ENCODE data around the gene LRMDA. TPM values are rescaled to one million over a fixed set of nuclear protein-coding genes. Genes with fewer than 3 reads are reported as not detected.

The LRMDA gene
- total RNA-seq, 1 donor from 2014 or later, result 2.1 TPM

DNA sequence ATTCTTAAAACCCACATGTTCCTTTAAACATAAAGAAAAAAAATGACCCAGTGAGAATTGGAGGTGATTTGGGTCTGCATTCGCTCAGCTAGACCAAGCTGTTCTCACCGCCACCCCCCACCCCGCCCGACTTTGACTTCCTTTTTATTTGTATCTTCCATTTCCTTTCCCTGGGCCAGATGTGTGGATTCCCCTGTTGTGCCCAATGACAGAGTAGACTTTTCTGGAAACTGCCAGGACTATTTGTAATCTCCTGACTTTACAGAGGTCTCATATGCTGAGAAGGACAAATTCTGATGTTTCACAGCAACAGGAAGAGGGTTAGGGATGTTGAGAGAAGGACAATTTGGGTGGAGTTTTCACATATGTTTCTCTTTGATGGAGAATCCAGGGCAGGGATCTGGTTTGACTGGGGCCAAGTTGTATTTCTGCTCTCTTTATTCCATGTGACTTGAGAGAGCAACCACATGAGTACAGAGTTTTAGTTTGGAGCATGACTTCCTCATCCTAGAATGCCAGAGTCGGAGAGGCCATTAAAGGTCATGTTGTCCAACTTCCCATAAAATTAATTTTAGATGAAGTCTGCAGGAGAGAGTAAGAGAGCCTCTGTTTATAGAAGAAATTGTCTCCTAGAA is 1023.2 kb downstream of the LRMDA start:
- Mint-ChIP-seq H3K4me3 (ENCODE audit: unreplicated experiment) (no peak overlapping the region), H3K36me3 (ENCODE audit: unreplicated experiment) (no peaks in the 10 kb centered on the region), H3K27ac (ENCODE audit: unreplicated experiment) (no peak overlapping the region), H3K27me3 (ENCODE audit: unreplicated experiment) (no peaks in the 10 kb centered on the region), H3K4me1 (ENCODE audit: low read depth, unreplicated experiment) (no peaks in the 10 kb centered on the region), H3K9me3 (ENCODE audit: unreplicated experiment) (no peaks in the 10 kb centered on the region)
- TF ChIP-seq, protein P1, sequence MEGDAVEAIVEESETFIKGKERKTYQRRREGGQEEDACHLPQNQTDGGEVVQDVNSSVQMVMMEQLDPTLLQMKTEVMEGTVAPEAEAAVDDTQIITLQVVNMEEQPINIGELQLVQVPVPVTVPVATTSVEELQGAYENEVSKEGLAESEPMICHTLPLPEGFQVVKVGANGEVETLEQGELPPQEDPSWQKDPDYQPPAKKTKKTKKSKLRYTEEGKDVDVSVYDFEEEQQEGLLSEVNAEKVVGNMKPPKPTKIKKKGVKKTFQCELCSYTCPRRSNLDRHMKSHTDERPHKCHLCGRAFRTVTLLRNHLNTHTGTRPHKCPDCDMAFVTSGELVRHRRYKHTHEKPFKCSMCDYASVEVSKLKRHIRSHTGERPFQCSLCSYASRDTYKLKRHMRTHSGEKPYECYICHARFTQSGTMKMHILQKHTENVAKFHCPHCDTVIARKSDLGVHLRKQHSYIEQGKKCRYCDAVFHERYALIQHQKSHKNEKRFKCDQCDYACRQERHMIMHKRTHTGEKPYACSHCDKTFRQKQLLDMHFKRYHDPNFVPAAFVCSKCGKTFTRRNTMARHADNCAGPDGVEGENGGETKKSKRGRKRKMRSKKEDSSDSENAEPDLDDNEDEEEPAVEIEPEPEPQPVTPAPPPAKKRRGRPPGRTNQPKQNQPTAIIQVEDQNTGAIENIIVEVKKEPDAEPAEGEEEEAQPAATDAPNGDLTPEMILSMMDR (IDR thresholded peaks at IDR 0.05; ENCODE audit: partially characterized antibody, unreplicated experiment), result no peak
- DNase-seq, result no peak

DNA sequence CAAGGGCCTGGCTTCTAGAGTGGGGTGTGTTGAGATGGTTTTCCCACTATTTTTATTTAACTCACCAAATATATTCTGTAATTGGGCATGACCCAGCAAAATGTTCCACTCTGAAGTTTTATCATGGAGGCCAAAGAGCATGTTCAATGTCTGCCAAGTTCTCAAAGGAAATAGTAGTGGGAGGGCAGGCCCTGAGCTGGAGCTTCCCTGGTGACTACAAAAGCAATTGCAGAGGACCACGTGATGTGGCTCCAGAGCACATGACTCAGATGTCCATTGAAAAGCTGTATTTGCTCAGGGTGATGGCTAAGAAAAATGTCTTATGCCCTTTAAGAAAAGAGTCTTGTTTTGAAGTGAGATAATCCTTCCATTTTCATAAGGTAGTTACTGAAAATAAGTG is 1024.8 kb downstream of the LRMDA start:
- Mint-ChIP-seq H3K4me1 (ENCODE audit: low read depth, unreplicated experiment) (no peaks in the 10 kb centered on the region), H3K9me3 (ENCODE audit: unreplicated experiment) (no peaks in the 10 kb centered on the region), H3K27me3 (ENCODE audit: unreplicated experiment) (no peaks in the 10 kb centered on the region), H3K27ac (ENCODE audit: unreplicated experiment) (no peak overlapping the region), H3K36me3 (ENCODE audit: unreplicated experiment) (no peaks in the 10 kb centered on the region), H3K4me3 (ENCODE audit: unreplicated experiment) (no peak overlapping the region)
- no peak for DNase-seq
- TF ChIP-seq, protein P1 (IDR thresholded peaks at IDR 0.05; ENCODE audit: partially characterized antibody, unreplicated experiment), result no peak

DNA sequence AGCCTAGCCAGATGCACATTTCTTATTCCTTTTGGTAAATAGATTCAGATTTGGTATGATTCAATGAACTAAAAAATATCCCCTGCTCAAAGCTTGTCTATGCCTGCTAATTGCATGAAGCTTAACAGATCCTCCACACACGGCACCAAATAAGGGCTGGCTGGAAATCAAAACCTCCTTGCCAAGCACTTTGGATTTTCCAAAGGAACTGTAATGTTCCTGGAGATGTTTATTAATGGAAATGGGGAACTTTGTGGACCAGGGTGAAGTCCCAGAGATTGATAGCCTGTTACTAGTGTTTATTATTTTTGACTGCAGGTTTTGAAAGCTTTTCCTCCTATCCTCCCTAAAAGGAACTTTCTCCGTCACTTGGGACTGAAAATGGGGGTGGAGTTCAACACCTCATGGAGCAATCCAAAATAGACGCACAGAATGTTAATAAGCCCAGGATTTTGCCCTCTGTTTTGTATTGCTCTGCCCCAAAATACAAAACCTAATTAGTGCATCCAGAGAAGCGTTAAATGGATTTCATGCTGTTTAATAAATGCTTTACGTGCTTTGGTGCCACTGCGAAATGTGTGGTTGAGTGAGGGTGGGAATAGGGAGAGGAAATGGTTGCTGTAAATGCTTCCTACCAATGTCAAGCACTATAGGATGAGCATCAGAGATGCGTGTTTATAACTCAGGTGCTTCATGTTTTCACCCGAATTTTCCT is 1027.7 kb downstream of the LRMDA start:
- peaks cover 3% of the 10 kb centered on the region for H3K9me3 Mint-ChIP-seq (ENCODE audit: unreplicated experiment)
- no peaks in the 10 kb centered on the region for H3K36me3 Mint-ChIP-seq (ENCODE audit: unreplicated experiment)
- peaks cover 2% of the 10 kb centered on the region for H3K27me3 Mint-ChIP-seq (ENCODE audit: unreplicated experiment)
- TF ChIP-seq, protein P1 (IDR thresholded peaks at IDR 0.05; ENCODE audit: partially characterized antibody, unreplicated experiment), result no peak
- no peak overlapping the region for H3K27ac Mint-ChIP-seq (ENCODE audit: unreplicated experiment)
- no peak overlapping the region for H3K4me3 Mint-ChIP-seq (ENCODE audit: unreplicated experiment)
- no peak for DNase-seq
- no peaks in the 10 kb centered on the region for H3K4me1 Mint-ChIP-seq (ENCODE audit: low read depth, unreplicated experiment)

DNA sequence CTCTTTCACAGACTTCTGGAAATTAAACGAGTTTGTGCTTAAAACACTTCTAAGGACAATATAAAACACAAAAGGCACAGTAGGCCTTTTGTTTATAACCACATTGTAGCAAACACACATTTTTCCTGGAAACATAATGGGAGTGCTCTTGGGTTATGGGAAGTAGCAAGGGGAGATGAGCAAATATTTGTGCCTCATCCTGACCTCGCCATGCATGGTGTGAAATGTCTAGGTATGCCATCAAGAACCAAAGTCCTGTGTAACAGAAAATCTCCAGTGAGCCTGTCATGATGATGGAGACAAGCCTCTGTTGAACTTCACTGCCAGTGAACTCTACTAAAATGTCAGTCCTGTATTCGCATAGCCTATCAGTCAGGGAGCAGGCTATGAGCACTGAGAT is 1029.6 kb downstream of the LRMDA start:
- H3K4me3 Mint-ChIP-seq (ENCODE audit: unreplicated experiment), result no peak overlapping the region
- peaks cover 4% of the 10 kb centered on the region for H3K9me3 Mint-ChIP-seq (ENCODE audit: unreplicated experiment)
- H3K4me1 Mint-ChIP-seq (ENCODE audit: low read depth, unreplicated experiment), result no peaks in the 10 kb centered on the region
- DNase-seq, result no peak
- no peak overlapping the region for H3K27ac Mint-ChIP-seq (ENCODE audit: unreplicated experiment)
- peaks cover 2% of the 10 kb centered on the region for H3K27me3 Mint-ChIP-seq (ENCODE audit: unreplicated experiment)
- H3K36me3 Mint-ChIP-seq (ENCODE audit: unreplicated experiment), result no peaks in the 10 kb centered on the region
- TF ChIP-seq, protein P1 (IDR thresholded peaks at IDR 0.05; ENCODE audit: partially characterized antibody, unreplicated experiment), result no peak

DNA sequence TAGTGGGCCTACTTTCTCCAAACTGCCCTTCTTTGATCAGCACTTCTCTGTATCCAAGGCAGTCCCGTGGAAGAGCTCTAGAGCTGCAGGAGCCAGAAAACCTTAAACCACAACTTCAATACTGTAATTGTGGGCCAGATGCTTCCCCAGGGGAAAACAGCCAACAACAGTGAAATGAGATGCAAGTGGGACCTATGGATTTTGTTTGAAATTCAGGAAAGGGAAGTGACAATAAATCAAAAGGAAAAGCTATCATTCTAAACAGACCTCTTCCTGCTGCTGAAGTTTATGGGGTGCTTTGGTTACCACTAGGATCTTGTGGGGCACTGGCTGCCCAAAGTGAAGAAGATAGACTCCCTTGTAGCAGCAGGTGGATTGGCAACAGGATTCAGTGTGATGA is 1031.7 kb downstream of the LRMDA start:
- TF ChIP-seq, protein P1 (IDR thresholded peaks at IDR 0.05; ENCODE audit: partially characterized antibody, unreplicated experiment), result no peak
- Mint-ChIP-seq H3K27me3 (ENCODE audit: unreplicated experiment) (peaks cover 2% of the 10 kb centered on the region), H3K4me1 (ENCODE audit: low read depth, unreplicated experiment) (no peaks in the 10 kb centered on the region), H3K27ac (ENCODE audit: unreplicated experiment) (no peak overlapping the region), H3K4me3 (ENCODE audit: unreplicated experiment) (no peak overlapping the region), H3K9me3 (ENCODE audit: unreplicated experiment) (peaks cover 4% of the 10 kb centered on the region), H3K36me3 (ENCODE audit: unreplicated experiment) (no peaks in the 10 kb centered on the region)
- no peak for DNase-seq
